ENCODE data around the gene CLEC2B. TPM values are rescaled to one million over a fixed set of nuclear protein-coding genes. Genes with fewer than 3 reads are reported as not detected.

Gene CLEC2B
- total RNA-seq, 2 donors from 2014 or later, result not detected

DNA sequence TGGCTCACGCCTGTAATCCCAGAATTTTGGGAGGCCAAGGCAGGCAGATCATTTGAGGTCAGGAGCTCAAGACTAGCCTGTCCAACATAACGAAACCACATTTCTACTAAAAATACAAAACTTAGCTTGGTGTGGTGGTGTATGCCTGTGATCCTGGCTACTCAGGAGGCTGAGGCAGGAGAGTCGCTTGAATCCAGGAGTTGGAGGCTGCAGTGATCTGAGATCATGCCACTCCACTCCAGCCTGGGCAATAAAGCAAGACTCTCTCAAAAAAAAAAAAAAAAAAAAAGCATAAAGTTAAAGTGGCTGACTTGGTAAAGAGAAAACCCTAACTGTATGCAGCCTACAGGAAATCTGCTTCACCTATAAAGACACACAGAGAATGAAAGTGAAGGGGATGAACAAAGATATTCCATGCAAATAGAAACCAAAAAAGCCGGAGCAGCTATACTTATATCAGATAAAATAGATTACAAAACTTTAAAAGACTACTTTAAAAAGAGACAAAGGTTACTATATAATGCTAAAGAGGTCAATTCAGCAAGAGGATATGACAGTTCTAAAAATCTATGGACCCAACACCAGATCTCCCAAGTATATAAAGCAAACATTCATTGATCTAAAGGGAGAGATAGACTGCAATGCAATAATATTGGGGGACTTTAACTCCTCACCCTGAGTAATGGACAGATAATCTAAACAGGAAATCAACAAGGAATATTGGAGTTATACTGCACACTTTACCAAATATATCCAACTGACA, 4.1 kb downstream of the CLEC2B start:
- Mint-ChIP-seq H3K27me3 (ENCODE audit: insufficient read depth) (no peaks in the 10 kb centered on the region), H3K4me1 (peaks cover 9% of the 10 kb centered on the region), H3K4me3 (no peak overlapping the region), H3K27ac (no peak overlapping the region), H3K36me3 (ENCODE audit: low read depth) (no peaks in the 10 kb centered on the region), H3K9me3 (no peaks in the 10 kb centered on the region)
- Histone ChIP-seq H3K36me3 (ENCODE audit: control insufficient read depth, insufficient read depth, low read length) (no peaks in the 10 kb centered on the region), H3K27ac (ENCODE audit: low read depth, low read length) (no peak overlapping the region), H3K27me3 (ENCODE audit: control insufficient read depth, insufficient read depth, low read length, poor library complexity, severe bottlenecking) (no peaks in the 10 kb centered on the region), H3K9ac (ENCODE audit: extremely low read depth, low read length, poor library complexity, severe bottlenecking) (no peak overlapping the region), H3K9me3 (ENCODE audit: control insufficient read depth, low read length) (no peaks in the 10 kb centered on the region), H3K4me1 (ENCODE audit: control insufficient read depth, insufficient read depth, low read length) (no peaks in the 10 kb centered on the region), H3K4me3 (ENCODE audit: low read length) (no peak overlapping the region)
- DNase-seq, result no peak
- TF ChIP-seq, protein P1, sequence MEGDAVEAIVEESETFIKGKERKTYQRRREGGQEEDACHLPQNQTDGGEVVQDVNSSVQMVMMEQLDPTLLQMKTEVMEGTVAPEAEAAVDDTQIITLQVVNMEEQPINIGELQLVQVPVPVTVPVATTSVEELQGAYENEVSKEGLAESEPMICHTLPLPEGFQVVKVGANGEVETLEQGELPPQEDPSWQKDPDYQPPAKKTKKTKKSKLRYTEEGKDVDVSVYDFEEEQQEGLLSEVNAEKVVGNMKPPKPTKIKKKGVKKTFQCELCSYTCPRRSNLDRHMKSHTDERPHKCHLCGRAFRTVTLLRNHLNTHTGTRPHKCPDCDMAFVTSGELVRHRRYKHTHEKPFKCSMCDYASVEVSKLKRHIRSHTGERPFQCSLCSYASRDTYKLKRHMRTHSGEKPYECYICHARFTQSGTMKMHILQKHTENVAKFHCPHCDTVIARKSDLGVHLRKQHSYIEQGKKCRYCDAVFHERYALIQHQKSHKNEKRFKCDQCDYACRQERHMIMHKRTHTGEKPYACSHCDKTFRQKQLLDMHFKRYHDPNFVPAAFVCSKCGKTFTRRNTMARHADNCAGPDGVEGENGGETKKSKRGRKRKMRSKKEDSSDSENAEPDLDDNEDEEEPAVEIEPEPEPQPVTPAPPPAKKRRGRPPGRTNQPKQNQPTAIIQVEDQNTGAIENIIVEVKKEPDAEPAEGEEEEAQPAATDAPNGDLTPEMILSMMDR (conservative IDR thresholded peaks at IDR 0.05), result no peak
- 94% methylated on average over 2 of the region's 4 CpGs; no CpG with 5 or more reads in 1 of the 2 experiments for WGBS, 2 experiments (ENCODE audit: insufficient coverage in 1 of 2, insufficient read length in 1 of 2)

DNA sequence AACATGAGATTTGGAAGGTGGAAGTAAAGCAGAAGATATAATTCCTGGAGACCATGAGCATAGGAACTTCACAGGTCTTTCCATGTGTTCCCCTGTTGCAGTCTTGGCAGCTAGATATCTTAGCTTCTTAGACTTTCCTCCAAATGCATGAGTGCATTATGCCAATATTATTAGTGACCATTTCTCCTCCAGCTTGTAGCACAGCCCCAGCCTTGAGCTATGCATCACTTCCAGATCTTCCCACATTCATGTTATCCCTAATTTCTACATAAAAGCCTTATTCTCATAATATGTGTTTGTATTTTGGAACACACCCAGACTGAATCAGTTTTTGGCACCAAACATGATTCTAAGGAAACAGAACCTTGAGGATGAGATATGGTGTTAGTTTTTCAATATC, 11.0 kb downstream of the CLEC2B start:
- no peak overlapping the region for H3K27ac Mint-ChIP-seq
- DNase-seq, result no peak
- H3K9me3 ChIP-seq (ENCODE audit: control insufficient read depth, low read length), result no peaks in the 10 kb centered on the region
- H3K27me3 Mint-ChIP-seq (ENCODE audit: insufficient read depth), result no peaks in the 10 kb centered on the region
- H3K4me3 Mint-ChIP-seq, result no peak overlapping the region
- no peaks in the 10 kb centered on the region for H3K4me1 ChIP-seq (ENCODE audit: control insufficient read depth, insufficient read depth, low read length)
- H3K27me3 ChIP-seq (ENCODE audit: control insufficient read depth, insufficient read depth, low read length, poor library complexity, severe bottlenecking), result no peaks in the 10 kb centered on the region
- H3K4me3 ChIP-seq (ENCODE audit: low read length), result no peak overlapping the region
- peaks cover 2% of the 10 kb centered on the region for H3K4me1 Mint-ChIP-seq
- H3K36me3 Mint-ChIP-seq (ENCODE audit: low read depth), result no peaks in the 10 kb centered on the region
- H3K27ac ChIP-seq (ENCODE audit: low read depth, low read length), result no peak overlapping the region
- H3K9ac ChIP-seq (ENCODE audit: extremely low read depth, low read length, poor library complexity, severe bottlenecking), result no peak overlapping the region
- no peaks in the 10 kb centered on the region for H3K9me3 Mint-ChIP-seq
- TF ChIP-seq, protein P1 (conservative IDR thresholded peaks at IDR 0.05), result no peak
- no peaks in the 10 kb centered on the region for H3K36me3 ChIP-seq (ENCODE audit: control insufficient read depth, insufficient read depth, low read length)

DNA sequence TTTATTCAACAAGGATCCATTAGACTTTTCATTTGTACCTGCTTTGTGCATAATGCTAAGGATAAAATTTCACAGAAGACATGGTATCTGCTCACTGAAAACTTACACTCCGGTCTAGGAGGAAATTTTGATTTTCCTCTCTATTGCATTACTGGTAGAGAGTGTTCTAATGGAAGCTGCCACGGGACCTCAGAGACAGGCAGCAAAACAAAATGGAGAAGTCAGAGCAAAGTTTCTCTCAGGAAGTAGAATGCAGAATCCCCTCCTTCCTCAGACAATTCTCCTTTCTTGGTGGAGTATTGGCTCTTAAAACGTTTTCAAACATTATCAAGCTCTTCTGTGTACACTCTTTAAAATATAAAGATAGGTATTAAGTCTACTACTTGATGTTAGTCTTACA, 12.3 kb downstream of the CLEC2B start:
- peaks cover 11% of the 10 kb centered on the region for H3K4me1 Mint-ChIP-seq
- H3K4me3 ChIP-seq (ENCODE audit: low read length), result no peak overlapping the region
- no peaks in the 10 kb centered on the region for H3K4me1 ChIP-seq (ENCODE audit: control insufficient read depth, insufficient read depth, low read length)
- no peak overlapping the region for H3K9ac ChIP-seq (ENCODE audit: extremely low read depth, low read length, poor library complexity, severe bottlenecking)
- no peaks in the 10 kb centered on the region for H3K9me3 ChIP-seq (ENCODE audit: control insufficient read depth, low read length)
- no peaks in the 10 kb centered on the region for H3K27me3 Mint-ChIP-seq (ENCODE audit: insufficient read depth)
- TF ChIP-seq, protein P1 (conservative IDR thresholded peaks at IDR 0.05), result no peak
- no peaks in the 10 kb centered on the region for H3K36me3 Mint-ChIP-seq (ENCODE audit: low read depth)
- no peaks in the 10 kb centered on the region for H3K27me3 ChIP-seq (ENCODE audit: control insufficient read depth, insufficient read depth, low read length, poor library complexity, severe bottlenecking)
- no peak overlapping the region for H3K4me3 Mint-ChIP-seq
- 91 to 100% methylated on average over 2 of the region's 3 CpGs for WGBS, 2 experiments (ENCODE audit: insufficient coverage in 1 of 2, insufficient read length in 1 of 2)
- no peak overlapping the region for H3K27ac ChIP-seq (ENCODE audit: low read depth, low read length)
- DNase-seq, result no peak
- H3K9me3 Mint-ChIP-seq, result no peaks in the 10 kb centered on the region
- no peaks in the 10 kb centered on the region for H3K36me3 ChIP-seq (ENCODE audit: control insufficient read depth, insufficient read depth, low read length)
- H3K27ac Mint-ChIP-seq, result no peak overlapping the region
